Nephron progenitor cell (in vitro differentiated cells): ENCODE data around the gene TNFAIP8L3.

Source experiments
- DNase-seq: peaks from one replicate; pipeline ENCODE4 v3.0.0; 2021
- H3K27ac Mint-ChIP-seq: 2 replicates; pipeline ENCODE4 v1.8.0; 2021; ENCODE audit warnings: mild to moderate bottlenecking, moderate library complexity, mixed read lengths
- H3K27me3 Mint-ChIP-seq: 2 replicates; pipeline ENCODE4 v1.8.0; 2021; ENCODE audit warnings: mild to moderate bottlenecking, low read depth, mixed read lengths; ENCODE audit not compliant: poor library complexity
- H3K36me3 Mint-ChIP-seq: 2 replicates; pipeline ENCODE4 v1.8.0; 2021; ENCODE audit warnings: low read depth, mixed read lengths
- H3K4me1 Mint-ChIP-seq: 2 replicates; pipeline ENCODE4 v1.8.0; 2021; ENCODE audit warnings: mixed read lengths
- H3K4me3 Mint-ChIP-seq: 2 replicates; pipeline ENCODE4 v1.8.0; 2021; ENCODE audit warnings: mild to moderate bottlenecking, moderate library complexity, mixed read lengths
- H3K9me3 Mint-ChIP-seq: 2 replicates; pipeline ENCODE4 v1.8.0; 2021; ENCODE audit warnings: mild to moderate bottlenecking, moderate library complexity, mixed read lengths
- CTCF ChIP-seq: fragments of 200-600 bp; sonication (generic); IDR thresholded peaks from 2 replicates; pipeline ENCODE4 v1.5.0; 2021; ENCODE audit warnings: antibody characterized with exemption

TNFAIP8L3 gene

GRCh38 chr15:51083641-51084166 lies 11.0 kb downstream of the TNFAIP8L3 start:
- Mint-ChIP-seq H3K4me3 (no peak overlapping the region), H3K4me1 (peaks cover 14% of the 10 kb centered on the region), H3K36me3 (no peaks in the 10 kb centered on the region), H3K9me3 (no peaks in the 10 kb centered on the region), H3K27me3 (peaks cover 6% of the 10 kb centered on the region), H3K27ac (no peak overlapping the region)
- no peak for TF ChIP-seq CTCF
- no peak for DNase-seq

GRCh38 chr15:51082246-51082645 lies 12.5 kb downstream of the TNFAIP8L3 start:
- TF ChIP-seq CTCF = no peak
- peaks cover 11% of the 10 kb centered on the region for H3K27me3 Mint-ChIP-seq
- no peak overlapping the region for H3K27ac Mint-ChIP-seq
- DNase-seq = no peak
- peaks cover 14% of the 10 kb centered on the region for H3K4me1 Mint-ChIP-seq
- no peak overlapping the region for H3K4me3 Mint-ChIP-seq
- no peaks in the 10 kb centered on the region for H3K36me3 Mint-ChIP-seq
- no peaks in the 10 kb centered on the region for H3K9me3 Mint-ChIP-seq

- no peak for DNase-seq
- Mint-ChIP-seq H3K4me1 (peaks cover 14% of the 10 kb centered on the region), H3K9me3 (no peaks in the 10 kb centered on the region), H3K36me3 (no peaks in the 10 kb centered on the region), H3K4me3 (no peak overlapping the region), H3K27ac (no peak overlapping the region), H3K27me3 (peaks cover 9% of the 10 kb centered on the region)
- no peak for TF ChIP-seq CTCF
Observed at GRCh38 chr15:51080286-51080685, 14.4 kb downstream of the TNFAIP8L3 start.

- no peaks in the 10 kb centered on the region for H3K36me3 Mint-ChIP-seq
- TF ChIP-seq CTCF = no peak
- H3K4me1 Mint-ChIP-seq = peaks cover 7% of the 10 kb centered on the region
- no peak for DNase-seq
- no peak overlapping the region for H3K4me3 Mint-ChIP-seq
- peaks cover 9% of the 10 kb centered on the region for H3K27me3 Mint-ChIP-seq
- no peaks in the 10 kb centered on the region for H3K9me3 Mint-ChIP-seq
- no peak overlapping the region for H3K27ac Mint-ChIP-seq
Observed at GRCh38 chr15:51079226-51079625, 15.5 kb downstream of the TNFAIP8L3 start.

GRCh38 chr15:51077221-51078153 lies 17.2 kb downstream of the TNFAIP8L3 start:
- H3K27me3 Mint-ChIP-seq = peaks cover 17% of the 10 kb centered on the region
- no peak for TF ChIP-seq CTCF
- H3K4me1 Mint-ChIP-seq = no peaks in the 10 kb centered on the region
- no peaks in the 10 kb centered on the region for H3K36me3 Mint-ChIP-seq
- H3K27ac Mint-ChIP-seq = peak overlapping the region; percentile 70
- no peaks in the 10 kb centered on the region for H3K9me3 Mint-ChIP-seq
- H3K4me3 Mint-ChIP-seq = no peak overlapping the region
- peak; percentile 50 for DNase-seq
